Measurements from ENCODE around the gene CR1L.
"Not testable (repeated sequence)": the region's sequence is repeated elsewhere in the genome, so short reads cannot be mapped to it uniquely, and the experiment has no call there.

CR1L gene

DNA sequence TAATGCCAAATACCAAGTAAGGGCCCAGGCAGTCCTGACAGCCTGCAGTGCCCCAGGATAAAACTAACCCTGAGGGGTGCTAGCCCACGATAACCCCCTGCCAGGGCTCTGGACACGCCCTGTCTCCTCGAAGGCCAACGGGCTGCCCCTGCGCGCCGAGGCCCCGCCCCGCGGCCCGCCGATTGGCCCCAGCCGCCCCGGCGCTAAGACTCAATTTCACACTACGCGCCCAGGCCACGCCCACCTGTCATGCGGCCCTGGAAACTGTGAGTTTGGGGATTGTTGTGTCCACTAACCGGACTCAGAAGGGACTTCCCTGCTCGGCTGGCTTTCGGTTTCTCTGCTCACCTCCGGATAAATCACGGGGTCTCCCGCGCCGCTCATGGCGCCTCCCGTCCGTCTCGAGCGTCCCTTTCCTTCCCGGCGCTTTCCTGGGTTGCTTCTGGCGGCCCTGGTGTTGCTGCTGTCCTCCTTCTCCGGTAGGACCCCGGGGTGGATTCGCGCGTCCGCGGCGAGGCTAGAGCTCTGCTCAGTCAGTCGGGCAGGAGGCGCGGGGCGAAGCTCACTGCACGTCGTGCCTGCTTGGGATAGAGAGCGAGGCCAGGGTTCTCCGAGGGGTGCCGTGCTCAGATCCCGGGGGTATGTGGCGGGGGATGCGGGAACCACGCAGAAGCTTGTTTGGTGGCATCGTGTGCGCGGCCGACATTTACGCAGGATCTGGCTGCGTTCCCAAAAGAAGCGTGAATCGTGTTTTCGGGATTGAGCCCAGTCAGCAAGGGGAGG, at the start of gene CR1L:
CR1L (plus strand) TSS at position 282 of the 783 bp plus-strand sequence; CDS start at position 383, 101 bp downstream.
- peak; percentile 22 to 45 (median 30) for DNase-seq

GRCh38 chr1:207603777-207604176, 41.2 kb upstream of the CR1L start:
- no peak for DNase-seq

DNA sequence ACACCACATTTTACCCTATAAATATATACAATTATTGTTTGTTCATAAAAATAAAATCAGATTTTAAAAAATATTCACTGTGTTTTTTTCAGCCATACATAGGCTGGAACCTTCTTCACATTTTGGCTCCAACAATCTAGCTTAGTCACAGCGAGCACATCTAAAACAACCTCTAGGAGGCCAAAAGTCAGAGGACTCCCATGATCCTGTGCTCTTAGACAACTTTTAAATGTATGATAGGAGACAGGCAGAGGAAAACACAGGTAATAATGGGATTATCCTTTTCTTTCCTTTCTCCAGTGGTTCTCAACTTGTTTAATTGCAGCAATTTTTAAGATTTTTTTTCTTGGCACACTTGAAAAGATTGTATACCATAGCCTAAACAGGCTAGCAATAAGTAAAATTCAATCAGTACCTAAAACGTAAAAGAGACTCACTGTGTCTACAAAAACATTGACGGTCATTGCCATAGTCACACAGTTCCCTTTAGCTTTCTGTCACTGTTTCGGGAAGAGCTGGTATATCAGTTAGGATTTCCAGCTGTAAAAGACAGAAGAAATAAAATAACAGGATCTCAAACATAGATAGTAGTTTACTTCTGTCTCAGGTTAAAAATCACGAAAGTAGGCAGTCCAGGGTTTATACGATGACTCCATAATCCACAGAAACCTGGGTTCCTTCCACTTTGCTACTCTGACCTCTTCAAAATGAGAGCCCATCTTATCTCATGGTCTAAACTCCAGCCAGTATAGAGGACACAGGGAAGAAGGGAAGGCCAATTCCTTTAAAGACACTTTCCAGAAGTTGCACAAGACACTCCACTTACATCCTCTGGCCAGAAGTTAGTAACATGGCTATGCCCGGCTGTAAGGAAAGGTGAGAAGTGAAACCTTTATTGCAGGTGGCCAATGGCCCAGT, 39.2 kb upstream of the CR1L start:
- no peak for DNase-seq

DNA sequence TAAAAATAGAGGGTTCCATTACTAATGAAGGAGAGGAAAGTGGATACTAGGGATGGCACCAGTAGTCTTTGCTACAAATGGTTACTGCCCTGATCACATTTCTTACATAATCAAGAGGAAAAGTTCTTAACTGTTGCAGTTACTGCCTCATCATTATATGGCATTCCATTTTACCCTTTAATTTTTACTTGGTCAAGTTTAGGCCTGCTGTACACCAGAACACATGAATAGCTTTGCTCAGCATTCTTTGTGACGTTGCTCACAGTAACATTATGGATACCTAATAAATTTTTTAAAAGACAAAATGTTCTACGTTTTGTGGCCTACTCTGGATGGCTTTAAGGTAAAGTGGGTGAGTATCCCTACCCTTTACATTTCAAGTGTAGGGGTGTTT, 38.6 kb upstream of the CR1L start:
- DNase-seq, result no peak

DNA sequence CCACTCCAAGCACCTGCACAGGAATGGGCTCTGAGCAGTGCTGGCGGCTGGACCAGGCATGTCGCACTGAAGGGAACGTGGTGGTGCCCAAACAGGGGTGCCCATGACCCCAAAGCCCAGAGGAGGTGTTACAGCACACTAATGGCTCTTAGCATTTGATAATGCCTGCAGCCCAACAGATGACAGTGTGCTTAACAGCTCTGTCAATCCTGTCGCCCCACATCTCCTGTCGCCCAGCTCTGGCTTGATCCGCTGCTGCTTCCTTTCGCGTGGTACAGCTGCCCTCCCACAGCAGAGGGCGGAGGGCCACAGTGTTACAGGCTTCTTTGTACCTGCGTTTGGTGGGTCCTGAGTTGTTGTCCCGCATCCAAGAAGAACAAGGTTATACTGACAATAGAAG, 32.2 kb upstream of the CR1L start:
- no peak for DNase-seq

- DNase-seq, result no peak
Observed at GRCh38 chr1:207619871-207620542, 24.9 kb upstream of the CR1L start.

DNA sequence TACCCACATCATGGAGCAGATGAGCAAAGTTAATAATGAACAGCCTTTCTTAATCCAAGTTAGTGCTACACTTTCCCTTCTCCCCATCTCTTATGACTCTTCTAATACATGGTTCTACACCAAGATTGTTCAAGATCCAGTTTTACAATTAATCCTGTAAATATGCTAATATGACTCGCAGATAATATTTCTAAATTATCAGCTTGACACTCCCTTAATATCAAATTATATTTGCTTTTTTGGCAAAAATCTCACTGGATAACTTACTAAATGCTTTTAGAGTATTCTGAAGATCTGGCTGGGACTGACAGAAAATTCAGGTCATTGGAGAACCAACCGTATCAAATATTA, 24.4 kb upstream of the CR1L start:
- DNase-seq, result no peak

- not testable (repeated sequence) for DNase-seq
Observed at GRCh38 chr1:207625504-207626071, 19.3 kb upstream of the CR1L start.

- DNase-seq, result no peak
Observed at GRCh38 chr1:207626972-207627337, 18.0 kb upstream of the CR1L start.

DNA sequence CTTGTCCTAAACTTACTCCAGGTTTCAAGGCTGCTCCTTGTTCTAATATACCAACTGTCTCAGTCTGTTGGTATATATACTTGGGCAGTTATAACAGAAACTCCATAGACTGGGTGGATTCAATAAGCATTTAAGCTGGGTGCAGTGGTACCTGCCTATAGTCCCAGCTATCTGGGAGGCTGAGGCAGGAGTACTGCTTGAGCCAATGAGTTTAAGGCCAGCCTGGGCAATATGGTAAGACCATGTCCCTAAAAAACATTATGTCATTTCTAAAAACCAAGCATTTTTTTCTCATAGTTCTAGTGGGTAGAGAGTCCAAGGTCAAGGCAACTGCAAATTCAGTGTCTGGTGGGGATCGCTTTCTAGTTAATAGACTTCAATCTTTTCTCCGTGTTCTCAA, 17.4 kb upstream of the CR1L start:
- DNase-seq, result no peak

GRCh38 chr1:207628776-207629175, 16.2 kb upstream of the CR1L start:
- no peak for DNase-seq

GRCh38 chr1:207631137-207631536, 13.8 kb upstream of the CR1L start:
- DNase-seq, result no peak

GRCh38 chr1:207633226-207633625, 11.7 kb upstream of the CR1L start:
- DNase-seq, result no peak

GRCh38 chr1:207633699-207634289, 11.1 kb upstream of the CR1L start:
- not testable (repeated sequence) for DNase-seq

GRCh38 chr1:207634293-207634692, 10.6 kb upstream of the CR1L start:
- not testable (repeated sequence) for DNase-seq

GRCh38 chr1:207635569-207636186, 9.3 kb upstream of the CR1L start:
- DNase-seq, result not testable (repeated sequence)

- not testable (repeated sequence) for DNase-seq
Observed at GRCh38 chr1:207638487-207639145, 6.3 kb upstream of the CR1L start.

DNA sequence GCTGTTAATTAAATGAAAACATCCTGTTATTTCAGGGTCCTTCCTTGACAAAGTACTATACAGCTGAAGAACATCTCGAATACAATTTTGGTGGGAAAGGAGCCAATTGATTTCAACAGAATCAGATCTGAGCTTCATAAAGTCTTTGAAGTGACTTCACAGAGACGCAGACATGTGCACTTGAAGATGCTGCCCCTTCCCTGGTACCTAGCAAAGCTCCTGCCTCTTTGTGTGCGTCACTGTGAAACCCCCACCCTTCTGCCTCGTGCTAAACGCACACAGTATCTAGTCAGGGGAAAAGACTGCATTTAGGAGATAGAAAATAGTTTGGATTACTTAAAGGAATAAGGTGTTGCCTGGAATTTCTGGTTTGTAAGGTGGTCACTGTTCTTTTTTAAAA, 5.6 kb upstream of the CR1L start:
- DNase-seq, result not testable (repeated sequence)

GRCh38 chr1:207644166-207644851, 624 bp upstream of the CR1L start:
- no peak for DNase-seq

DNA sequence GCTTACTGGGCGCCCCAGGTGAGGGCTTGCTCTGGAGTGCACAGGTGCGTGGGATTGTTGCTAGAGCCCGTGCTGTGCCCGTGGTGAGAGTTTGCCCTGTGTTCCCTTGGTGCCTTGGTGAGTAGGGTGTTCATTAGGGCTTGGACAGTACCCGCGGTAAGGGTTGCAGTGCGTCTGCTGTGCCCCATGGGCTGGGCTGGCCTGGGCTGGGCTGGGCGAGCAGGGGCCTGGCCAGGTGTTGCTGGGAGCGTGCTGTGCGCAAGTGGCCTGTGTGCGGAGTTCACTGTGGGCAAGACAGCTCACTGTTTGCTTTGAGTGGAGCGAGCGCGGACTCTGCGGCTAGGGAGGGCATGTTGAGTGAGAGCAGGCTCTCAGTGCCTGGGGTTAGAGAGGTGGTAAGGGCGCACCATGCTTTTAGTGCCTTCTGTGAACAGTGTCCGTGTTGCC, 725 bp downstream of the CR1L start:
- no peak for DNase-seq

- no peak for DNase-seq
Observed at GRCh38 chr1:207646171-207646570, 1.2 kb downstream of the CR1L start.

All from activated CD4-positive, CD25-positive, alpha-beta regulatory T cell (primary cell).